H1 (cell line): Measurements from ENCODE around the gene OGDH. TPM values are rescaled to one million over a fixed set of nuclear protein-coding genes. Genes with fewer than 3 reads are reported as not detected.

Experiments
- SIN3A ChIP-seq, 2 experiments: IDR thresholded peaks in 1 of 2; conservative IDR thresholded peaks in 1 of 2; 2 replicates each; pipeline ENCODE4 v1.6.1; 2011 to 2012; ENCODE audit warnings: low read length in 2 of 2, improper control_type of control experiment in 1 of 2, low read depth in 1 of 2, mild to moderate bottlenecking in 1 of 2
- polyA plus RNA-seq, 7 experiments: library from polyadenylated mRNA; depleted of rRNA in 3 of 7; stranded (reverse) in 5 of 7; unstranded in 2 of 7; fragments of >200 nt in 5 of 7; fragments of 200-250 nt in 2 of 7; gene quantifications; 1 replicate in 5 of 7; 2 replicates in 1 of 7; 4 replicates in 1 of 7; pipeline versions ENCODE4 v1.2.1 to v1.2.3, GENCODE V29; 2011 to 2013; ENCODE audit warnings: missing spikeins in 2 of 7, mixed read lengths in 2 of 7
- total RNA-seq: library from RNA; stranded (reverse); fragmentation: NEBNext Ultra II Directional; extraction: Animal tissue kit (Norgen Biotek cat#: 25700); gene quantifications from 2 replicates; pipeline ENCODE4 v1.2.1, GENCODE V29; 2021

OGDH gene
- total and polyA plus RNA-seq, 2 of the 8 experiments (the other 6 are each of a cell fraction or from before 2014, with no cell fraction given), result 71.6 to 91.6 TPM

DNA sequence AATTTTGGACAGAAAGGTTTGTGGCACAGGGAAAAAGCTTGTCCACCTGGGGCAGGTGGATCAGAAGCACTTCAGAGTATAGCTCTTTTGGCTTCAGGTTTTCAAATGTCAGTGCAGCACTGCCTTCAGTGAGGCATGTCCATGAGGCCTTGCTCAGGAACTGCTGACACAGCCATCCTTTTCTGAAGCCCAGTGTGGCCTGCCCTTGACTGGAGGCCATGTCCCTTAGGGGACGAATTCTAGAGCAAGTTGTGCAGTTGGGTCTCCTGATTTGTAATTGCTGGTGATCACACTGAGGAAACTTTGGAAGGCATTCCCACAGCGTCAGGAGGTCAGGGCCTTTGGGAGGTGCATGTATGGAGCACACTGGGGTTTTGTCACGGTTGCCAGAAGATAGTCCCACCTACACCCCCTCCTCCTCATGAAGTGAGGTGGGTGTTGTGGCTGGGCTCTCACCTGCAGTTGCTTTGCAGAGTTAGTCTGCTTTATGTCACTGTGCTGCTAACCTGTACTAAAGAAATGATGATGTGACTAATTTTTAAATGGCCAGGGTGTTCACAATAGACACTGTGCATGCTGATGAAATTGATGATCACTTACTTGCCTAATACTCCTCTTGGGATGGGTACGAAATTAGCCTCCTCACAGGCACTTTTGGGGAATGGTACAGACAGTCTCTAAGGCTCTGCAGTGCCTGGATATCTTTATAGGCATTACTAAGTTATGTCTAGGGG is 41.7 kb downstream of the OGDH start (continued):
- no peak for TF ChIP-seq SIN3A (conservative IDR thresholded peaks at IDR 0.05 in 1 of 2, IDR thresholded peaks at IDR 0.05 in 1 of 2; ENCODE audit: low read depth in 1 of 2, low read length in 2 of 2)
